HepG2 (cell line): ENCODE results near the gene ALPL. TPM values are rescaled to one million over a fixed set of nuclear protein-coding genes. Genes with fewer than 3 reads are reported as not detected.

Experiments used
- ATAC-seq: fragments of 200-7000 bp; cut with Tn5 transposase; 3 replicates; pipeline ENCODE4 v1.9.1; 2020; ENCODE audit warnings: mild to moderate bottlenecking, moderate library complexity
- BruUV-seq: library from RNA; stranded (reverse); fragments of 400-500 nt; replicated peaks from 2 replicates; lab custom pipeline; 2021; lab: Mats Ljungman, UMichigan
- CTCF ChIA-PET: fragments of 300-600 bp; formaldehyde crosslinking; extraction: SDS; loops from one replicate; lab custom pipeline; 2021; ENCODE audit warnings: low total read pairs, inconsistent platforms, low intra/inter-chr PET ratio; lab: Yijun Ruan, JAX
- POLR2A ChIA-PET: fragments of 350-600 bp; sonication (Branson Sonifier 250); formaldehyde crosslinking; loops from one replicate; lab custom pipeline; 2020; ENCODE audit warnings: antibody characterized with exemption, inconsistent platforms; lab: Yijun Ruan, JAX
- DNase-seq: peaks from one replicate; pipeline ENCODE4 v3.0.0-alpha.2; 2015; ENCODE audit warnings: low spot score
- FAIRE-seq: peaks from 3 replicates; lab custom pipeline; 2011; peaks lifted over from hg19 to GRCh38; lab: Jason Lieb, UNC
- H2AFZ ChIP-seq: one replicate; pipeline ENCODE4 v1.6.1; 2011; ENCODE audit warnings: low read length, inconsistent platforms
- H3K27ac ChIP-seq: fragments of 300-600 bp; 3 replicates; pipeline ENCODE4 v1.8.0; 2011; ENCODE audit warnings: mixed run types, mild to moderate bottlenecking, mixed read lengths, low read length, inconsistent platforms; ENCODE audit not compliant: insufficient read depth; ENCODE audit errors: extremely low read length
- H3K27me3 ChIP-seq, 2 experiments: fragments of 200-600 bp in 1 of 2; 2 replicates in 1 of 2; 3 replicates in 1 of 2; pipeline versions ENCODE4 v1.6.0 to v1.8.0; 2011; ENCODE audit warnings: low read length in 2 of 2, mild to moderate bottlenecking in 2 of 2, moderate library complexity in 2 of 2, inconsistent platforms in 1 of 2; ENCODE audit not compliant: insufficient read depth in 2 of 2, control insufficient read depth in 1 of 2
- H3K36me3 ChIP-seq, 2 experiments: fragments of 200-600 bp in 1 of 2; replicated peaks in 1 of 2; 2 replicates in 1 of 2; 3 replicates in 1 of 2; pipeline versions ENCODE4 v1.5.1 to v1.8.0; 2011; ENCODE audit warnings: low read length in 2 of 2, inconsistent platforms in 1 of 2; ENCODE audit not compliant: insufficient read depth in 2 of 2, control insufficient read depth in 1 of 2
- H3K4me1 ChIP-seq: 2 replicates; pipeline ENCODE4 v1.5.1; 2012; ENCODE audit warnings: low read length, inconsistent platforms; ENCODE audit not compliant: insufficient read depth
- H3K4me2 ChIP-seq: 2 replicates; pipeline ENCODE4 v1.6.0; 2011; ENCODE audit warnings: low read depth, low read length, inconsistent platforms
- H3K4me3 ChIP-seq, 3 experiments: fragments of 200-600 bp in 1 of 3; sonication (generic), shearing (Covaris generic) in 1 of 3; replicated peaks in 1 of 3; 2 replicates each; pipeline ENCODE4 v1.5.1; 2011 to 2016; ENCODE audit warnings: low read length in 3 of 3, inconsistent platforms in 2 of 3, low read depth in 2 of 3, mild to moderate bottlenecking in 2 of 3, control low read depth in 1 of 3, mixed read lengths in 1 of 3; ENCODE audit not compliant: insufficient read depth in 1 of 3
- H3K79me2 ChIP-seq: one replicate; pipeline ENCODE4 v1.6.1; 2011; ENCODE audit warnings: low read length, inconsistent platforms; ENCODE audit not compliant: insufficient read depth
- H3K9ac ChIP-seq: 2 replicates; pipeline ENCODE4 v1.6.0; 2011; ENCODE audit warnings: mild to moderate bottlenecking, low read depth, low read length, inconsistent platforms; ENCODE audit not compliant: insufficient read depth
- H3K9me3 ChIP-seq: 2 replicates; pipeline ENCODE4 v1.5.1; 2012; ENCODE audit warnings: mild to moderate bottlenecking, low read length
- H4K20me1 ChIP-seq: 2 replicates; pipeline ENCODE4 v1.6.0; 2011; ENCODE audit warnings: inconsistent platforms, mild to moderate bottlenecking, low read length, moderate library complexity; ENCODE audit not compliant: insufficient read depth
- AGO2 ChIP-seq: fragments of 200-400 bp; formaldehyde crosslinking; optimal IDR thresholded peaks from 2 replicates; pipeline ENCODE3; 2017; ENCODE audit warnings: mild to moderate bottlenecking, low read depth, low read length, moderate library complexity
- DNMT3B ChIP-seq: conservative IDR thresholded peaks from 2 replicates; pipeline ENCODE4 v1.6.1; 2016; ENCODE audit warnings: missing biosample characterization, control low read depth
- JARID2 ChIP-seq: sonication (generic); formaldehyde crosslinking; IDR thresholded peaks from 2 replicates; pipeline ENCODE4 v1.8.1; 2023; ENCODE audit warnings: missing genetic modification reagents, inconsistent platforms; ENCODE audit not compliant: insufficient replicate concordance
- MEF2D ChIP-seq: sonication (generic); formaldehyde crosslinking; IDR thresholded peaks from 2 replicates; pipeline ENCODE4 v1.5.1; 2020; ENCODE audit warnings: mild to moderate bottlenecking, missing genetic modification reagents
- SRSF1 ChIP-seq: fragments of 200-400 bp; formaldehyde crosslinking; optimal IDR thresholded peaks from 2 replicates; pipeline ENCODE3; 2017; ENCODE audit warnings: mild to moderate bottlenecking, low read depth, low read length, moderate library complexity
- ZNF275 ChIP-seq: sonication (generic); formaldehyde crosslinking; IDR thresholded peaks from 2 replicates; pipeline ENCODE4 v1.8.0; 2022; ENCODE audit warnings: missing genetic modification reagents, mild to moderate bottlenecking, inconsistent platforms, borderline replicate concordance
- WGBS: methylation state at CpG from one replicate; pipeline ENCODE4 v1.1.6; 2017; ENCODE audit warnings: low lambda C conversion rate; 5-methylcytosine and 5-hydroxymethylcytosine counted together
- in situ Hi-C: cut with HindIII; loops from 2 replicates; pipeline ENCODE4 v1.10.0; 2017; ENCODE audit warnings: low pct_unique_long_range_greater_than_20kb; ENCODE audit not compliant: extremely low pct_ligation_motif_present
- intact Hi-C: fragments of 100-400 bp; cut with micrococcal nuclease; formaldehyde crosslinking; loops from one replicate; pipeline ENCODE4 v1.10.0; 2022; ENCODE audit not compliant: unreplicated experiment
- polyA plus RNA-seq, 8 experiments: library from polyadenylated mRNA; depleted of rRNA in 3 of 8; stranded (reverse) in 7 of 8; unstranded in 1 of 8; fragments of >200 nt; fragmentation: Illumina TruSeq in 4 of 8; extraction: Trizol in 4 of 8; gene quantifications; 2 replicates each; pipeline versions ENCODE4 v1.2.1 to v1.2.3, GENCODE V29; 2011 to 2016; ENCODE audit warnings: low read depth in 4 of 8, missing spikeins in 1 of 8, mixed read lengths in 1 of 8; ENCODE audit not compliant: insufficient read depth in 1 of 8
- total RNA-seq, 5 experiments: library from RNA; depleted of rRNA; stranded (reverse); fragments of >200 nt; fragmentation: Illumina TruSeq; extraction: Trizol; gene quantifications; 2 replicates each; pipeline ENCODE4 v1.2.3, GENCODE V29; 2016; ENCODE audit warnings: low read depth in 1 of 5
- TF ChIP-seq, protein P1 (sequence below): sonication (generic); formaldehyde crosslinking; IDR thresholded peaks from 2 replicates; pipeline ENCODE4 v1.4.0; 2020; ENCODE audit warnings: missing genetic modification reagents, borderline replicate concordance
- TF ChIP-seq, protein P2 (sequence below): sonication (generic); formaldehyde crosslinking; IDR thresholded peaks from 2 replicates; pipeline ENCODE4 v1.8.0; 2022; ENCODE audit warnings: mild to moderate bottlenecking, missing genetic modification reagents

ALPL gene
- total and polyA plus RNA-seq, 2 of the 13 experiments (the other 11 are each of a cell fraction or from before 2014, with no cell fraction given) = 0.12 TPM; not detected in 1

DNA sequence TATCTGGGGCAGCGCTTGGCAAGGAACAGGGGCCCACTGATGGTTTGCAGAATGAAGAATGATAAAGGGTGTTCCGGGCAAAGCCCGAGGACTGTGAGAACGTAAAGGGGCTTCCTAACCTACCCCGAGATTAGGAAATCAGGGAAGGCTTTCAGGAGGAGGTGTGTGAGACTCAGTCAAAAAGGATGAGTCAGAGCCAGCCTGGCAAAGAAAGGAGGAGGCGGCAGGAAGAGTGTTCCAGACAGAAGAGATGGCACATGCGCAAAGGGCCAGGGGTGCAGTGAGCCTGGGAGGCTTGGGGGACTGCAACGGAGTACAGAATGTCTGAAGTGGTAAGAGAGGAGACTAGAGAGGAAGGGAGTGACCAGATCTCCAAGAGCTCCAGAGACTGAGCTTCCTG lies 89.7 kb downstream of the ALPL start (continued):
- no peak for TF ChIP-seq MEF2D (CRISPR knock-in tag)
- TF ChIP-seq, all 625 proteins: peak for 0

DNA sequence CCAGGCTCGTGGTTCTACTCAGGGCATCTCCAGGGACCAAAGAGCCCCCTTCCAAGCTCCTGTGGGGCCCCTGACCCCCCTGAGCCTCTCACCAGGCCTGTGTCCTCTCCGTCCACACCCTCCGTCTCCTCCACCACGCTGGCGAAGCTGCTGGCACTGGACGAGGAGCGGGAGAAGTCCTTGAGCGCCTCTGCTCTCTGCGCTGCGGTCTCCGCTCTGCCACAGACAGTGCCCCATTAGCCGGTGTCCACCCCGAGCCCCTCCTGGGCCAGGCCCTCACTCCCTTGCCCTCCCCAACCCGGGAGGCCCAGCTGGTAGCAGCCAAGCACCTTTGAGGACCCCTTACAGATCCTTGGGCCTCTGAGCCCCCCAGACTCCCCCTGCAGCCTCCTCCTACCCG lies 90.2 kb downstream of the ALPL start:
- peak; percentile 61 for TF ChIP-seq AGO2
- TF ChIP-seq ZNF275 (CRISPR knock-in tag) = no peak
- no peak for TF ChIP-seq JARID2 (CRISPR knock-in tag)
- TF ChIP-seq, protein P1, sequence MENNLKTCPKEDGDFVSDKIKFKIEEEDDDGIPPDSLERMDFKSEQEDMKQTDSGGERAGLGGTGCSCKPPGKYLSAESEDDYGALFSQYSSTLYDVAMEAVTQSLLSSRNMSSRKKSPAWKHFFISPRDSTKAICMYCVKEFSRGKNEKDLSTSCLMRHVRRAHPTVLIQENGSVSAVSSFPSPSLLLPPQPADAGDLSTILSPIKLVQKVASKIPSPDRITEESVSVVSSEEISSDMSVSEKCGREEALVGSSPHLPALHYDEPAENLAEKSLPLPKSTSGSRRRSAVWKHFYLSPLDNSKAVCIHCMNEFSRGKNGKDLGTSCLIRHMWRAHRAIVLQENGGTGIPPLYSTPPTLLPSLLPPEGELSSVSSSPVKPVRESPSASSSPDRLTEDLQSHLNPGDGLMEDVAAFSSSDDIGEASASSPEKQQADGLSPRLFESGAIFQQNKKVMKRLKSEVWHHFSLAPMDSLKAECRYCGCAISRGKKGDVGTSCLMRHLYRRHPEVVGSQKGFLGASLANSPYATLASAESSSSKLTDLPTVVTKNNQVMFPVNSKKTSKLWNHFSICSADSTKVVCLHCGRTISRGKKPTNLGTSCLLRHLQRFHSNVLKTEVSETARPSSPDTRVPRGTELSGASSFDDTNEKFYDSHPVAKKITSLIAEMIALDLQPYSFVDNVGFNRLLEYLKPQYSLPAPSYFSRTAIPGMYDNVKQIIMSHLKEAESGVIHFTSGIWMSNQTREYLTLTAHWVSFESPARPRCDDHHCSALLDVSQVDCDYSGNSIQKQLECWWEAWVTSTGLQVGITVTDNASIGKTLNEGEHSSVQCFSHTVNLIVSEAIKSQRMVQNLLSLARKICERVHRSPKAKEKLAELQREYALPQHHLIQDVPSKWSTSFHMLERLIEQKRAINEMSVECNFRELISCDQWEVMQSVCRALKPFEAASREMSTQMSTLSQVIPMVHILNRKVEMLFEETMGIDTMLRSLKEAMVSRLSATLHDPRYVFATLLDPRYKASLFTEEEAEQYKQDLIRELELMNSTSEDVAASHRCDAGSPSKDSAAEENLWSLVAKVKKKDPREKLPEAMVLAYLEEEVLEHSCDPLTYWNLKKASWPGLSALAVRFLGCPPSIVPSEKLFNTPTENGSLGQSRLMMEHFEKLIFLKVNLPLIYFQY = no peak
- TF ChIP-seq, protein P2, sequence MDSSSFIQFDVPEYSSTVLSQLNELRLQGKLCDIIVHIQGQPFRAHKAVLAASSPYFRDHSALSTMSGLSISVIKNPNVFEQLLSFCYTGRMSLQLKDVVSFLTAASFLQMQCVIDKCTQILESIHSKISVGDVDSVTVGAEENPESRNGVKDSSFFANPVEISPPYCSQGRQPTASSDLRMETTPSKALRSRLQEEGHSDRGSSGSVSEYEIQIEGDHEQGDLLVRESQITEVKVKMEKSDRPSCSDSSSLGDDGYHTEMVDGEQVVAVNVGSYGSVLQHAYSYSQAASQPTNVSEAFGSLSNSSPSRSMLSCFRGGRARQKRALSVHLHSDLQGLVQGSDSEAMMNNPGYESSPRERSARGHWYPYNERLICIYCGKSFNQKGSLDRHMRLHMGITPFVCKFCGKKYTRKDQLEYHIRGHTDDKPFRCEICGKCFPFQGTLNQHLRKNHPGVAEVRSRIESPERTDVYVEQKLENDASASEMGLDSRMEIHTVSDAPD = no peak
- no peak for TF ChIP-seq DNMT3B (CRISPR knock-in tag)
- no peak for TF ChIP-seq SRSF1
- POLR2A ChIA-PET = no interaction called here
- Histone ChIP-seq H3K9me3 (no peaks in the 10 kb centered on the region), H3K27ac (no peak overlapping the region), H3K4me2 (no peak overlapping the region), H2AFZ (no peak overlapping the region), H3K36me3 (peaks cover 4 to 7% of the 10 kb centered on the region in 2 experiments; a peak in 3 of 5 replicates), H3K9ac (no peak overlapping the region), H4K20me1 (no peaks in the 10 kb centered on the region), H3K79me2 (no peaks in the 10 kb centered on the region), H3K4me3 (no peak overlapping the region), H3K27me3 (no peaks in the 10 kb centered on the region), H3K4me1 (peaks cover 13% of the 10 kb centered on the region)
- CTCF ChIA-PET = no interaction called here
- in situ Hi-C loops (no loop called here), intact Hi-C loops (no loop called here)
- BruUV-seq = no TSS peak
- FAIRE-seq = no peak
- no peak for ATAC-seq
- no peak for DNase-seq
- 94% methylated on average over 15 of the region's 15 CpGs for WGBS
